Hematopoietic multipotent progenitor cell treated with erythropoietin and hydrocortisone succinate and interleukin-3 and kit ligand, for 17 days (in vitro differentiated cells): ENCODE measurements around the gene DACT2.
A peak's percentile ranks its signal among the peaks of the same experiment; 100 is the strongest.
"Not testable (repeated sequence)": the region's sequence is repeated elsewhere in the genome, so short reads cannot be mapped to it uniquely, and the experiment has no call there.

ENCODE experiments used
- DNase-seq: peaks from one replicate; pipeline ENCODE4 v3.0.0-alpha.2; 2015; ENCODE audit warnings: low spot score

The DACT2 gene

DNA sequence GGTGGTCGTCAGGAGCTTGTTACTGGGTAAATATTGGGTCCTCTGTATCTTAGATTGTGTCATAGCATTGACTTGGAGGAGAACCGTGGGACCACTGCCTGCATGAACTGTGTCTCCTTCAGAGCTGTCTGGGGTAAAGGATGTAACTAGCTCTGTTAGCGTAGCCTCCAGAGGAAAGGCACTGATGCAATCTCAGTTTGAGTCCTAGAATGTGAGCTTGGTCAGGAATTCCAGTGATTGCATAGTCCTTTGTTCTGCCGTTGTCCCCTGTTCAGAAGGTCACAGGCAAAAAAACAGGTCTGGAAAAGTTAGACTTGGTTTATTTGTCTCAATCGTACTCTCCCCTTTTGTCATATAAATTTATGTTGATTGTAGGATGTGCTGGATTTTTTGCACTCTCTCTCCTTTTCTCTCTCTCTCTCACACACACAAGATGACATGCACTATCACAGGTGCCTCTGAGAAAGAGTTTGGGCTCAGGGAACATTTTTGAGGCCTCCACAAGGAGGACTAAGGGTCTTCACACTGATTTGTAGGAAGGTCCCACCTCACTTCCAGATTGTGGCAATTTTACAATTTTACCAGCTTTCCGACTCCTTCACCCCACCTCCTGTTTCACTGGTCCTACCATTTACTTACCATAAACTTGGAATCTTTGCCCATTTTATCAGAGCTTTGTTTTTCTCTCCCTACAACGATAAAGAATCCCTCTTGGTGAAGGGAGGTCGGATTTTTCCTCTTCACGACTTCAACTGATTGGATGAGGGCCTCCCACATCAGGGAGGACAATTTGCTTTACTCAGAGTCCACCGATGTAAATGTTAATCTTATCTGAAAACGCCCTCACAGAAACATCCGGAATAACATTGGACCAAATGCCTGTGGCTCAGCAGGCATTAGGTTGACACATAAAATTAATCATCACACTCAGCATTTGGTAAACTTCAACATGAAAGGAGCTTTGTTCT, 7.0 kb upstream of the DACT2 start:
- no peak for DNase-seq

- DNase-seq, result no peak
Observed at GRCh38 chr6:168322966-168323365, 3.4 kb upstream of the DACT2 start.

DNA sequence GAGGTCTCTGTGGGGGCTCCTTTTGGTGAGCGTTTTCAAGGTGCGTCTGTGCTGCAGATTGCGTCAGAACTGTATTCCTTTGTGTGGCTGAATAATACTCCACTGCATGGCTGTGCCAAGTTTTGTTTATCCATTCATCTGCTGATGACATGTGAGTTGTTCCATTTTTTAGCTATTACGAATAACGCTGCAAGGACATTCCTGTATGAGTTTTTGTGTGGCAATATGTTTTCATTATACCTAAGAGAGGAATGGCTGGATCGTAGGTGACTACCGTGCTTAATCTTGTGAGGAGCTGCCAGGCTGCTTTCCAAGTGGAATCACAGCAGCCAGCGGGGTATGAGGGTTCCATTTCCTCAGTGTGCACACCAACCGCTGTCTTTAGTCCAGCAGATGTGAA, 1.1 kb upstream of the DACT2 start:
- DNase-seq, result no peak

DNA sequence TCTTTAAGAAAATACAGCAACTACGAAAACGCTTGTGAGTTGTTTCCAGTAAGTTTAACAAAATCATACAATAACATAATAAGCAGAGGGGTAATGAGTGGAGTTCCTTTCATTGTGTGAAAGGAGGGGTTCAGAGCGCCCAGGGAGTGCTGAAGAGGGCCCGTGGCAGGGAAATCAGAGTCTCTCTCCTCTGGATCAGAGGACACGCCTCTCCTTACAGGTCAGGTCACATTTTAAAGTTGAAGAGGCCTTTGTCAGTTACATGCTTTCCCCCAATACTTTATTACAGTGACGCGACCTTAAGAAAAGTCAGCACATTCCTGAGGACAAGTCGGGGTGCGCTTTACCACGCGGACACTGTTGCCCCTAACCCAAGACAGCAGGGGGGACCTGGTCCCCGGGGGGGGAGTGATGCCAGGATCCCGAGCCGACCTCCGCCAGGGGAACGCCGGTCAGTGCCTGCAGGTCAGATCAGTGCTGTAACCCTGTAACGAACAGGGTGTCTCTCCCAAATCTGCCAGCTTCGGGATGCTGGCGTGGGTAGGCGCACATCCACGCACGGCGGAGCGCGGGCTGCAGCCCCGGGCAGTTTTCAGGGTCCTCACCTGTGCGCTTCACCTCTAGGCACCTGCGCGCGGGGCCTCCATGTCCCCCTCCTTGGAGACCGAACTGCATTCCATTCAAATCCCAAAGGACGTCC, 848 bp downstream of the DACT2 start:
- no peak for DNase-seq

- no peak for DNase-seq
Observed at GRCh38 chr6:168318090-168318489, 1.5 kb downstream of the DACT2 start.

GRCh38 chr6:168315596-168315995, 4.0 kb downstream of the DACT2 start:
- no peak for DNase-seq

DNA sequence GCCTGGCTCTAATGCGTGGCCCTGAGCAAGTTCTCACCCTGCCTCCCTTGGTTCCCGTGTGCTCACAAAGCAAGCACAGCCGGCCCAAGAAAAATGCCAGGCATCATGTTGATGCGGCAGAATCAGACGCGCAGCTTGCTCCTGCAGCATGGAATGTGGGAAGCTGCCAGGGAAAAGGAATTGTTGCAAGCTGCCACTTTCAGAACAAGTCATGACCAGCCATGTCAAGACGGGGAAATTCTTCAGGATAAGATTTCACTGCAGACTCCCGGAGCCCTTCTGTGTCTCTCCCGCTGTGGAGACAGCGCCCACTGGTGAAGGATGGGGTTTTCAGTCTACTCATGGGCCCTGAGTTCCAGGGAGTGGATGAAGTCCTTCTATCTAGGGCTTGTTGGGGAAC, 4.6 kb downstream of the DACT2 start:
- DNase-seq, result peak; percentile 38

DNA sequence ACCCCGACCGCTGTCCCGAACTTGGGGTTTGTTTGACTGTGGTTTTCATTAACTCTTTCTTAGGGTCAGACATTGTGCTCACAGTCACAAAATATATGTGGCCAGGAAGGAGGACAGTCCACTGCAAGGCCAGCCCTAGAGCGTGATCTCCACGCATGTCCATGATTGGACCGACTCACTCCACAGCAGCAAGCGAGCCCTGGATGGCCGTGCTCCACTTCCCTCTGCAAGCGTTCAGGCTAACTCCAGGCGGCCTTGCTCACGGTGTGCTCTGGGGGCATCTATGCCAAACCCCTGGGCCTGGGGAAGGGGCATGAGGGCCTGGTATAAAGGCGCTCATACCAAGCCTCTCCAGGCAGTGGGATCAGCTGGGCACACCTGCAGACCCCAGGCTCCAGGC, 5.6 kb downstream of the DACT2 start:
- no peak for DNase-seq

DNA sequence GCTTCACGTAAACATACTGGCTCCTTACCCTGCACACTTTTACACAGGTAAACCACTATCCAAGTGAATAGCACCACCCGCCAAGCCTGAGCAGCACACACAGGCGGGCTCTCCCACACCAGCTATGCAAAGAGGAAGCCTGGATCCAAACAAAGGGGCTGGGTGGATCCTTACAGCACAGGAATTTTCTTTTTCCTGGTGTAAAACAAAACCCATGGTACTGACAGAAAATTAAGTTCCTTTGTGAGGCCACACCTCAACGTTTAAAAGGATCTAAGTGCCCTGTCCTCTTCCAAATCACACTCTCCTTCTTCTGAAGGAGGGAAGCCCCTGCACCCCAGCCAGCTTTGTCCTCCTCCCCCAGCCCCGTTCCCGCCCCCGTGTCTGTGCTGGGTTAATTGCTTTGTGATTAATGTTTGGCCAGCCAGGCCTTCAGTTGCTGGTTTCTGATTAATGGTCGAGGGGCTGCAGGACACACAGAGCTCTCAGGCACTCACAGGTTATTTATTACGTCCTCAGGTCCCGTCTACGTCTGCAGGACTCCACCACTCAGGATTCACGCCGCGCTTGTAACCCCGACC, 6.1 kb downstream of the DACT2 start:
- no peak for DNase-seq

DNA sequence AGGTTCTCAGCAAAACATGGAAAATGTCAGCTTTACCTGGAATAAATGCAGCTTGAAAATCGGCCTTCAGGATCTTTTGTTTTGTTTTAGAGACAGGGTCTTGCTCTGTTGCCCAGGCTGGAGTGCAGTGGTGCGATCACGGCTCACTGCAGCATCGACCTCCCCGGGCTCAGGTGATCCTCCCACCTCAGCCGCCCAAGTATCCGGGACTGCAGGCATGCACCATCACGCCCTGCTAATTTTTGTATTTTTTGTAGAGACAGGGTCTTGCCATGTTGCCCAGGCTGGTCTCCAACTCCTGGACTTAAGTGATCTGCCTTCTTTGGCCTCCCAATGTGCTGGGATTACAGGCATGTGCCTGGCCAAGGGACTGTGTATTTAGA, 7.5 kb downstream of the DACT2 start:
- DNase-seq, result not testable (repeated sequence)

- DNase-seq, result no peak
Observed at GRCh38 chr6:168311410-168312124, 8.0 kb downstream of the DACT2 start.

DNA sequence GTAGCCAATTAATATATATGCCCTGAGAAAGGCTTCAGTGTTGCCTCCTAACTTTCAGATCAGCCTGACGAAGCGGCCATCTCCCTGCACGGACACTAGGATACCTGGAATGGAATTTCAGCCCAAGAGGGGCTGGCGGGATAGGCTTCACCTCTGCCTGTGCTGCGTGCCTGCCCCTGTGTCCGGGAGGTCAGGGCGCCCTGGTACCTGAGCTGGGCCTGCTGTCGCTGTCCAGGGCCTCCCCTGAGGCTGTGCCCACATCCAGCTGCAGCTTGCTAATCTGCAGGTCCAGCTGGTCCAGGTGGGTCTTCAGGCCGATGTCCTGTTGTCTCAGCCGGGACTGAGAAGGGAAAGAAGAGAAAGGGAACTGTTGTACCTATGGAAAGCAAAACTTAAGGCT, 8.6 kb downstream of the DACT2 start:
- DNase-seq, result no peak

- DNase-seq, result no peak
Observed at GRCh38 chr6:168310403-168310802, 9.2 kb downstream of the DACT2 start.

GRCh38 chr6:168309997-168310396, 9.6 kb downstream of the DACT2 start:
- DNase-seq, result no peak

GRCh38 chr6:168309183-168309582, 10.4 kb downstream of the DACT2 start:
- DNase-seq, result no peak

- no peak for DNase-seq
Observed at GRCh38 chr6:168308390-168309144, 11.0 kb downstream of the DACT2 start.

DNA sequence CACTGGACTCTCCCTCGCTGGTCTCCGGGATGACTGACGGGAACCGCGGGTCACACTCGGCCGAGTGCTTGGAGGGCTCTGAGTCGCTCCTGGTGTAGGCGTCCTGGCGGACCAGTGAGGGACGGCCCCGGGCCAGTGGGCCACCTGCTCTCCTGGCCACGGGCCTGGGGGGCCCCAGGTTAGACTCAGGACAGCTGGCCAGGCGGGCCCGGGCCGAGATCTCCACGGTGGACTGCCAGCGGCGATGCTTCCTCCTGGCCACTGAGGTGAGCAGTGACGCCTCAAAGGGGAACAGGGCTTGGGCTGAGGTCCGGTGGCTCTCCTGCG, 11.9 kb downstream of the DACT2 start:
- no peak for DNase-seq

DNA sequence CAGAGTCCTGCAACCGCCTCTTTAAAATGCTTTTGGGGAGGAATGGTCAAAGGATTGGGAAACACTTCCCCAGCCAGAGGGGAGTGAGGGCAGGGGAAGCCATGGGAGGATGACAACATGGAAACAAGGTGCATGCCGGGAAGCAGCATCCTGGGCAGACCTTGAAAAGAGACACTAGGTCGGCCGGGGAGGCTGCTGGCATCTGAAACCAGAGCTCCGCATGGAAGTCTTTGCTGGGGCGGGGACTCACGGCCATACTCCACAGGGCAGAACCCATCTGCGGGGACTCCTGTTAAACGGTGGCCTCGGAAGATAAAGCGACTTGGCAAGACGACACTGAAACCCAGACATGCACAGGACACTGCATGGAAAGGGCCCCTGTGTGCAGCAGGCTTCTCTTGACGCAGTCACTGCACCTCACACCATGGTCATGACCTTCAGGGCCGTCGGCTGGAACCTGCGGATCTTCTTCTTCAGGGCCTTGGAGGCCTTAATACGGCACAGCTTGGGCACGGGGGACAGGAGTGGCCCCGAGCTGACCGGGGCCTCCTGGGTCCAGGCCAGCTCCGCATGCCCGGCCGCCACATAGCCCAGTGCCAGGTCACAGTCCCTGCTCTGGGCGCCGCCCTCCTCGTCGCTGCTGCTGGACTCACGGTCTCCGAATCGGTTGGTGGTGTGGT, 12.4 kb downstream of the DACT2 start:
- DNase-seq, result no peak

- no peak for DNase-seq
Observed at GRCh38 chr6:168305863-168306262, 13.7 kb downstream of the DACT2 start.

DNA sequence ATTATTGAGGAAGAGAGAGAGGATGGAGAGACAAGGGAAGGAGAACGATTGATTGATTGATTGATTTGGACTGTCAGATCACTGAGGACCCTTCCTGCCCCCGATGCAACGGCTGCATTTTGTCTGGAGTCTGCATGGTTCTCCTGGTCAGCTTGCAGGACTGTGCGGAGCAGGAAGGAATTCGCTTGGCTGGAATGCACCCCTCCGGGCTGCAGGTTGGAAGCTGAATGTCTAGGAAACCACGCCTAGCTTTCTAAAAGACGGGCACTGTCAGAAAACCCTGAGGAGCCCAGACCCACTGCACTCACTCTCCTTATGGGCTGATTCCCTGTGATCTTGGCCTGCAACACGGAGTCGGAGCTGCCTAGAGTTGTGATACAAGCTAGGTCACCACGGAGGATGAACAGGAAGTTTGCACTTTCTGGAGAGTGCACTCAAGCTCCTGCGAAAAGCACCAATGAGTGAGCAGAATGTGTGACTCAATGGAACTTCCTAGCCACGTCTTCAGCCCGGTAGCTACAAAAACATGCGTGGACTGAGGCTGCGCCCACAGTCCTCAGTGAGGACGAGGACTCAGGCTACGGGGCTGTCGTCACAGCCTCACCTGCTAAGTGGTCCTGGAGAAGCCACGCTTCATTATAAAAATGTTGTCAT, 14.4 kb downstream of the DACT2 start:
- no peak for DNase-seq

DNA sequence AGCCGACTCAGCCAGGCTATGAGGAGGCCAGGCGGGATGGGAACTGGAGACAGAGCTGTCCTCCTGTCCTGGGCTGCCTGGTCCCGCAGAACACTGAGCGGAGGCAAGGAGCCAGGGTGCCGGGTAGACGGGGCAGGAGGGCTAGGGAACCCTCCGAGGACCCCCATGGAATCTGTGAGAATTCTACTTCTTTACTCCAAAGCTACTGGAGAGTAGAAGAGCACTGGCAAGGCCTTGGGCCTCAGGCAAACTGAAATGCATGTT, 14.9 kb downstream of the DACT2 start:
- DNase-seq, result no peak
